Peyer's patch (tissue), 4 donors: Measurements from ENCODE around the gene GALNT2. TPM values are rescaled to one million over a fixed set of nuclear protein-coding genes. Genes with fewer than 3 reads are reported as not detected.

Experiments used
- DNase-seq, 3 donors: peaks; one replicate each; pipeline ENCODE4 v3.0.0-alpha.2; 2017 to 2019
- H3K27ac ChIP-seq, 4 donors: fragments of 200-600 bp; sonication (generic); one replicate each; pipeline ENCODE4 v1.5.1; 2016 to 2019
- H3K27me3 ChIP-seq, 2 donors: fragments of 200-600 bp; sonication (generic); one replicate each; pipeline ENCODE4 v1.5.1; 2019
- H3K36me3 ChIP-seq, 3 donors: fragments of 200-600 bp; sonication (generic); one replicate each; pipeline ENCODE4 v1.5.1; 2016 to 2019
- H3K4me1 ChIP-seq, 4 donors: fragments of 200-600 bp; sonication (generic); one replicate each; pipeline ENCODE4 v1.5.1; 2016 to 2019
- H3K4me3 ChIP-seq, 4 donors: fragments of 200-600 bp; sonication (generic); 1 replicate in 3 of 4; 2 replicates in 1 of 4; pipeline ENCODE4 v1.5.1; 2016 to 2019; ENCODE audit warnings: mild to moderate bottlenecking in 1 of 4
- H3K9me3 ChIP-seq, 4 donors: fragments of 200-600 bp; sonication (generic); one replicate each; pipeline ENCODE4 v1.5.1; 2016 to 2019; ENCODE audit warnings: mild to moderate bottlenecking in 1 of 4
- CTCF ChIP-seq, 6 experiments: fragments of 450-650 bp in 4 of 6; fragments of 200-600 bp in 2 of 6; sonication (generic) in 1 of 6; IDR thresholded peaks; one replicate each; pipeline ENCODE4 v1.5.1; 2017 to 2019; ENCODE audit warnings: antibody characterized with exemption in 6 of 6, mild to moderate bottlenecking in 3 of 6, moderate library complexity in 1 of 6
- POLR2A ChIP-seq, 2 donors: fragments of 450-650 bp; IDR thresholded peaks; one replicate each; pipeline ENCODE4 v1.5.1; 2017; ENCODE audit warnings: antibody characterized with exemption in 2 of 2, mild to moderate bottlenecking in 2 of 2, moderate library complexity in 2 of 2
- total RNA-seq, 4 donors: library from RNA; depleted of rRNA; stranded (reverse); fragments of >200 nt; gene quantifications; one replicate each; pipeline ENCODE4 v1.1.0, GENCODE V29; 2016

Gene GALNT2
- total RNA-seq, 4 donors from 2014 or later, result 36.3 to 52.5 (median 43.6) TPM

GRCh38 chr1:230265200-230266115 is 198.4 kb downstream of the GALNT2 start:
- no peaks in the 10 kb centered on the region for H3K9me3 ChIP-seq
- peak in 1 of 3 donors; percentile 23 for DNase-seq
- H3K27ac ChIP-seq, result no peak overlapping the region
- no peaks in the 10 kb centered on the region for H3K27me3 ChIP-seq
- H3K4me1 ChIP-seq, result peaks cover 0 to 26% (median 5%) of the 10 kb centered on the region in 4 donors
- H3K36me3 ChIP-seq, result peaks cover 0 to 34% (median 0%) of the 10 kb centered on the region in 3 donors
- no peak overlapping the region for H3K4me3 ChIP-seq
- TF ChIP-seq CTCF (IDR thresholded peaks at IDR 0.05) (no peak), POLR2A (IDR thresholded peaks at IDR 0.05) (no peak)

GRCh38 chr1:230266456-230266855 is 199.4 kb downstream of the GALNT2 start:
- H3K9me3 ChIP-seq, result no peaks in the 10 kb centered on the region
- no peak overlapping the region for H3K4me3 ChIP-seq
- peaks cover 0 to 35% (median 5%) of the 10 kb centered on the region in 4 donors for H3K4me1 ChIP-seq
- no peak overlapping the region for H3K27ac ChIP-seq
- DNase-seq, result no peak
- H3K27me3 ChIP-seq, result no peaks in the 10 kb centered on the region
- TF ChIP-seq CTCF (IDR thresholded peaks at IDR 0.05), result no peak
- no peak for TF ChIP-seq POLR2A (IDR thresholded peaks at IDR 0.05)
- H3K36me3 ChIP-seq, result peaks cover 0 to 34% (median 0%) of the 10 kb centered on the region in 3 donors

GRCh38 chr1:230267338-230268065 is 200.5 kb downstream of the GALNT2 start:
- H3K27ac ChIP-seq, result peak overlapping the region in 1 of 4 donors; percentile 87
- no peak overlapping the region for H3K4me3 ChIP-seq
- no peaks in the 10 kb centered on the region for H3K9me3 ChIP-seq
- H3K27me3 ChIP-seq, result no peaks in the 10 kb centered on the region
- peak in 1 of 3 donors; percentile 42 for DNase-seq
- H3K4me1 ChIP-seq, result peaks cover 0 to 42% (median 5%) of the 10 kb centered on the region in 4 donors
- H3K36me3 ChIP-seq, result peaks cover 0 to 31% (median 0%) of the 10 kb centered on the region in 3 donors
- TF ChIP-seq CTCF (IDR thresholded peaks at IDR 0.05) (no peak), POLR2A (IDR thresholded peaks at IDR 0.05) (no peak)

GRCh38 chr1:230268371-230269170 is 201.5 kb downstream of the GALNT2 start:
- peaks cover 0 to 21% (median 0%) of the 10 kb centered on the region in 3 donors for H3K36me3 ChIP-seq
- H3K4me1 ChIP-seq, result peaks cover 0 to 42% (median 5%) of the 10 kb centered on the region in 4 donors
- no peaks in the 10 kb centered on the region for H3K27me3 ChIP-seq
- H3K9me3 ChIP-seq, result no peaks in the 10 kb centered on the region
- peak overlapping the region in 1 of 4 donors; percentile 12 for H3K4me3 ChIP-seq
- H3K27ac ChIP-seq, result peak overlapping the region; percentile 17 to 87 (median 65)
- TF ChIP-seq POLR2A (IDR thresholded peaks at IDR 0.05) (no peak), CTCF (IDR thresholded peaks at IDR 0.05) (peak in 4 of 6 experiments; percentile 42 to 70 (median 62))
- peak in 2 of 3 donors; percentile 73 to 78 for DNase-seq

GRCh38 chr1:230270185-230270558 is 203.1 kb downstream of the GALNT2 start:
- Histone ChIP-seq H3K4me1 (peaks cover 0 to 42% (median 5%) of the 10 kb centered on the region in 4 donors), H3K27me3 (no peaks in the 10 kb centered on the region), H3K4me3 (no peak overlapping the region), H3K36me3 (peaks cover 0 to 15% (median 0%) of the 10 kb centered on the region in 3 donors), H3K9me3 (no peaks in the 10 kb centered on the region), H3K27ac (peak overlapping the region in 2 of 4 donors; percentile 16 to 69)
- DNase-seq, result peak in 1 of 3 donors; percentile 31
- TF ChIP-seq POLR2A (IDR thresholded peaks at IDR 0.05) (no peak), CTCF (IDR thresholded peaks at IDR 0.05) (no peak)
